ENCODE results near the gene CTRB1. TPM values are rescaled to one million over a fixed set of nuclear protein-coding genes. Genes with fewer than 3 reads are reported as not detected.

Gene CTRB1
- total RNA-seq, 1 donor from 2014 or later, result not detected

DNA sequence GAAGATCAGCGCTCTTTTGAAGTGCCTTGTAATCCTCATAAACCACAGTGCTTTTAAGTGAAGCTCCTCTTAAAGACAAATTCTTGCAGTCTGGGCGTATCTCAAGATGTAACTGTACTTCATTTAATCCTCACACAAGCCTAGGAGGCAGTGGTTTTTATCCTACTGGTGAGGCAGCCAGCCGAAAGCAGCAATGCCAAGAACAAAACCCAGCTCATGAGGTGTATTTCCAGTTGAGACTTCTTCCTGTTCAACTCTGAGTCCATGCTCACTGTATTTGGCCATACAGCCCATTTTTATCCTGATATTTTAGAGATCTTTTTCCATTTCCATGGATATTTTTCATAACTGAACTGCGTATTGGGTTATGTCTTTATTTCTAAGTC lies 25.5 kb upstream of the CTRB1 start:
- DNase-seq (ENCODE audit: low read depth) (no peak), FAIRE-seq (no peak)
- TF ChIP-seq, protein P1, sequence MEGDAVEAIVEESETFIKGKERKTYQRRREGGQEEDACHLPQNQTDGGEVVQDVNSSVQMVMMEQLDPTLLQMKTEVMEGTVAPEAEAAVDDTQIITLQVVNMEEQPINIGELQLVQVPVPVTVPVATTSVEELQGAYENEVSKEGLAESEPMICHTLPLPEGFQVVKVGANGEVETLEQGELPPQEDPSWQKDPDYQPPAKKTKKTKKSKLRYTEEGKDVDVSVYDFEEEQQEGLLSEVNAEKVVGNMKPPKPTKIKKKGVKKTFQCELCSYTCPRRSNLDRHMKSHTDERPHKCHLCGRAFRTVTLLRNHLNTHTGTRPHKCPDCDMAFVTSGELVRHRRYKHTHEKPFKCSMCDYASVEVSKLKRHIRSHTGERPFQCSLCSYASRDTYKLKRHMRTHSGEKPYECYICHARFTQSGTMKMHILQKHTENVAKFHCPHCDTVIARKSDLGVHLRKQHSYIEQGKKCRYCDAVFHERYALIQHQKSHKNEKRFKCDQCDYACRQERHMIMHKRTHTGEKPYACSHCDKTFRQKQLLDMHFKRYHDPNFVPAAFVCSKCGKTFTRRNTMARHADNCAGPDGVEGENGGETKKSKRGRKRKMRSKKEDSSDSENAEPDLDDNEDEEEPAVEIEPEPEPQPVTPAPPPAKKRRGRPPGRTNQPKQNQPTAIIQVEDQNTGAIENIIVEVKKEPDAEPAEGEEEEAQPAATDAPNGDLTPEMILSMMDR (IDR thresholded peaks at IDR 0.05; ENCODE audit: insufficient read depth, low read length, severe bottlenecking), result no peak
- H3K4me3 ChIP-seq (ENCODE audit: low read depth, low read length), result no peak overlapping the region
- peaks cover 4% of the 10 kb centered on the region for H3K27me3 ChIP-seq (ENCODE audit: control insufficient read depth, insufficient read depth, low read length)
- H3K36me3 ChIP-seq (ENCODE audit: control insufficient read depth, insufficient read depth, low read length), result no peaks in the 10 kb centered on the region

DNA sequence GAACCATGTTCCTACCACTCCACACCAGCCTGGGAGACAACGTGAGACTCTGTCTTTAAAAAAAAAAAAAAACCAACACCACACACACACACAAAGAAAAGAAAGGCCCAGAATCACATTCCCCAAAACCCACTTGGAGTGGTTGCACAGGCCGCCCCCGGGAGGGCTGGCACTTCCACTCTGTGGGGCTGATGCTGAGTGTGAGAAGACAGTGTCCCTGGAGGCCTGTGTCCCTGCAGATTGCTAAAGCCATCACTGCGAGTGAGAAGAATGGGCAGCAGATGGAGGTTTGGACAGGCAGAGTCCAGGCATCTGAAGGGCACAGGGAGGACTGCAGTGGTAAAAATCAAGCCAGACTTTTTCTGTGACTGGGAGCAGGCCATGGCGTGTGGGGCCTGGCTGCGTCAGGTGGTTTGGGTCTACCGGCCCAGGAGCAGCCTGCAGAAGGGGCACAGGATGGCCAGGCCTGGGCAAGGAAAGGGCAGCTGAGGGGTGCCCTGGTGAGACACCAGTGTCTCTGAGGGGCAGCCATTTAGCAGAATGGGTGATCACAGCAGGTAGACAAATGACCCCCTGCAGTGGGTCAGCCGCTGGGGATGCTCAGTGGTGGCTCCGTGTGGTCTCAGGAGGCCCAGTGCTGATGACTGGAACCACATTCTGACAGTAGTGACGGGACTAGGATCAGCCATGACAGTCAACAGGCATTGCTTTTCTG lies 24.9 kb upstream of the CTRB1 start:
- DNase-seq (ENCODE audit: low read depth) (no peak), FAIRE-seq (no peak)
- H3K27me3 ChIP-seq (ENCODE audit: control insufficient read depth, insufficient read depth, low read length), result peaks cover 4% of the 10 kb centered on the region

DNA sequence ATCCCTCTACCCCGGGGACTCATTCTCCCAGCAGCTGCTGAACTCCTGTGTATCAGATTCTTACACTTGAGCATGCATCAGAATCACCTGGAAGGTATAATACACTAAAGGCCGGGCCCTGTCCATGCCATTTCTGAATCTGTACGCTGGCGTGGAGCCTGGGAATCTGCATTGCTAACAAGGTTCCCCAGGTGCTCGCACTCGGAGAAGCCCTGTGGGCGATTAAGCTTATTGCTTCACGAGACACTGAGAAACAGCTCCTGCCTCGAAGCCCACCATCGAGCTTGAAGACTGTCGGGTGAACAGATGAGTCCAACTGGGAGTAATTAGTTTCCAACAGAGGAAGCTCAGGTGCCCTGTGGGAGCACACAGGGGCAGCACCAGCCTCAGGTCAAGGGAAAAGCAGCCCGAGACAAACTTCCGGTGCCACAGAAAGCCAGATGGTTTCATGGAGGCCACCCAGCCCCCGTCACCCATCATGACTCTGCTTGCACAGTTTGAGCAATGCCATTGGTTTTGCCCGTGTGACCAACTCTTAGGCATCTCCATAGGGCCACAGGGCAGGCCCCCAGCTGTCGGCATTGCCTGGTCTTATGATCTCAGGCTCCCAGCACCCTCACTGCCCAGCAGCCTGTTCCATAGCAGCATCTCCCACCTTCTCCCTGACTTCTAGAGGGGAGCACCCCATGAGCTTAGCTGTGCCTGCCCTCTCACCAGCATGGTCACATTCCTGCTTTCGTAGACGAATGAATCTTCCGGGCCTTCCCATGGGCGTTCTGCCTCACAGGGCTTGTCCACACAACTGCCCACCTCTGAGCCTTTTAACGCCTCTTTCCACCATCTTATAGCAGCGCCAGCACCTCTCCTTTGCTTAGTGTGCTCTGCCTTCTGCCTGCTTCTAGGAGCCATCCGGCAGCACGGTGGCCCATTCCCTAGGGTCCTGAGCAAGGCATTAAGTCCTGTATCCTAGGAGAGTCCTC lies 22.7 kb upstream of the CTRB1 start:
- H3K27me3 ChIP-seq (ENCODE audit: control insufficient read depth, insufficient read depth, low read length), result peaks cover 4% of the 10 kb centered on the region
- DNase-seq (ENCODE audit: low read depth) (no peak), FAIRE-seq (no peak)
- TF ChIP-seq, protein P1 (IDR thresholded peaks at IDR 0.05; ENCODE audit: insufficient read depth, low read length, severe bottlenecking), result no peak
- H3K4me3 ChIP-seq (ENCODE audit: low read depth, low read length), result no peak overlapping the region
- no peaks in the 10 kb centered on the region for H3K36me3 ChIP-seq (ENCODE audit: control insufficient read depth, insufficient read depth, low read length)

More for the DNA sequence above, 24.9 kb upstream of the CTRB1 start:
- TF ChIP-seq, protein P1 (IDR thresholded peaks at IDR 0.05; ENCODE audit: insufficient read depth, low read length, severe bottlenecking), result no peak
- H3K4me3 ChIP-seq (ENCODE audit: low read depth, low read length), result no peak overlapping the region
- H3K36me3 ChIP-seq (ENCODE audit: control insufficient read depth, insufficient read depth, low read length), result no peaks in the 10 kb centered on the region

DNA sequence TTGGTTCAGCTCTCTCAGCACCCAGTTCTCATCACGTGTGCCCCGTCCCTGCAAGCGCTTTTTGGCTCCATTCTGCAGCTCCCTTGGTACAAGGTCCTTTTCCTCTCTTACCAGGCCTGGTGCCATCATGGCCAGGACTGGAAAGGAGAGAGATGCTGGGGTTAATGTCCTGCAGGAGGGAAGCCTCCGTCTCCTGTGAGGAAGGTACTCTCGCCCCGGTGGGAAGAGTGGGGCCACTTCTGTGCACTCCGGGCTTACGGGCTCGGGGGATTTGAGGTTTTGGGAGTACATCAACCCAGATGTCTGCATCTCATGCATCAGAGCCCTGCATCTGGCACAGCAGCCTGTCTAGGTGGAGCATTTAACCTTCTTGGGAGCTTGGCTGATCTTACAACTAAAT lies 22.0 kb upstream of the CTRB1 start:
- no peak for DNase-seq (ENCODE audit: low read depth)
- no peak for FAIRE-seq
- H3K4me3 ChIP-seq (ENCODE audit: low read depth, low read length), result no peak overlapping the region
- H3K36me3 ChIP-seq (ENCODE audit: control insufficient read depth, insufficient read depth, low read length), result no peaks in the 10 kb centered on the region
- peaks cover 4% of the 10 kb centered on the region for H3K27me3 ChIP-seq (ENCODE audit: control insufficient read depth, insufficient read depth, low read length)
- TF ChIP-seq, protein P1 (IDR thresholded peaks at IDR 0.05; ENCODE audit: insufficient read depth, low read length, severe bottlenecking), result no peak

DNA sequence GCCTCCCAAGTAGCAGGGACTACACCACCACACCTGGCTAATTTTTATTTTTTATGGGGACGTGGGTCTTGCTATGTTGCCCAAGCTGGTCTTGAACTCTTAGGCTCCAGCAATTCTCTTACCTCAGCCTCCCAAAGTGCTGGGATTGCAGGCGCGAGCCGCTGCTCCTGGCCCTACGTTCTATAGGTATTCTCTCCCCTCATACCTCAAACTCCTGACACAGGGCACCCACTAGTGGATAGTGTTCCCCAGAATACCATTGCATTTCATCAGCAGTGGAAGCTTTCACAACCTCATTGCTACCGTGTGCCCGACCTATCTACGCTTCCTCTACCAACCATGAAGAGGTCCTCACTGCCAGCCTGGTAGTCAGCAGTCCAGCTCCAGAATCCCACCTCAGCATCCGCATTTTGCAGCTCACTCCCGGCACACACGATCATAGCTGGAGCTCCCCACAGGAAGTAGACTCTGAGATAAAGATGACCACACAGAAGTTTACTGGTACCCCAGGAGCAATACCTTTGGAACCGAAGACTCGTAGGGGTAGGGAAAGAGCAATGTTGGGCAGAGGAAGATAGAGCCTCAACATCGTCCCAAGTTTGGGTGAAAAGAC lies 21.2 kb upstream of the CTRB1 start:
- FAIRE-seq (no peak), DNase-seq (ENCODE audit: low read depth) (no peak)
- TF ChIP-seq, protein P1 (IDR thresholded peaks at IDR 0.05; ENCODE audit: insufficient read depth, low read length, severe bottlenecking), result no peak
- Histone ChIP-seq H3K36me3 (ENCODE audit: control insufficient read depth, insufficient read depth, low read length) (no peaks in the 10 kb centered on the region), H3K4me3 (ENCODE audit: low read depth, low read length) (no peak overlapping the region), H3K27me3 (ENCODE audit: control insufficient read depth, insufficient read depth, low read length) (peaks cover 4% of the 10 kb centered on the region)
